NB4 (cell line): Measurements from ENCODE around the gene AVL9.

Experiments
- POLR2A ChIP-seq: IDR thresholded peaks from 2 replicates; pipeline ENCODE4 v1.6.1; 2011; ENCODE audit warnings: mild to moderate bottlenecking; ENCODE audit not compliant: insufficient read length; ENCODE audit errors: extremely low read depth
- TF ChIP-seq, protein P1 (sequence below): IDR thresholded peaks from one replicate; pipeline ENCODE4 v1.5.1; 2012; ENCODE audit warnings: low read depth, low read length
- TF ChIP-seq, protein P2 (sequence below): IDR thresholded peaks from 2 replicates; pipeline ENCODE4 v1.6.1; 2011; ENCODE audit warnings: low read depth, low read length

DNA sequence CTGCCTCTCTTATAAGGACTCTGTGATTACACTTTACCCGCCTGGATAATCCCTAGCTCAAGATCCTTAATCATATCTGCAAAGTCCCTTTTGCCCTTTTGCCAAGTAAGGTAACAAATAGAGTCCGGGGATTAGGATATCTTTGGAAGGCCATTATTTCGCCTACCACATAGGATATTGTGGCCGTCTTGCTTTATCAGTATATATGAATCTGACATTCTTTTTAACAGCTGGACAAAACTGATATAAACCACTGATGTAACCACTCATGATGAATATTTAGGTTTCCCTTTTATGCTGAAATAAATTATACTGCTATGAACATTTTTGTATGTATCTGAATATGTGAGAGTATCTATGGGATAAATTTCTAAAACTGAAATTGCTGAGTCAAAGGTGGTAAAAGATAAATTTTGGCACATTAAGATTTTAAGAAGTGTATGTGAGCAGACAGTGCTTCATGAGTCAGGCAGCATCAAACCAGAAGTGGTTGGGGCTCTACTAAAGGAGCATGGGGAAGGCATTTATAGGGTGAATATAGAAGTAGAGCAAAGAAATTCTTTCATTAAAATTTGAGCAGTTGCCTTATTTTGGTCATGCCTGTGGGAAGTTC is 44.7 kb downstream of the AVL9 start:
- TF ChIP-seq, protein P1, sequence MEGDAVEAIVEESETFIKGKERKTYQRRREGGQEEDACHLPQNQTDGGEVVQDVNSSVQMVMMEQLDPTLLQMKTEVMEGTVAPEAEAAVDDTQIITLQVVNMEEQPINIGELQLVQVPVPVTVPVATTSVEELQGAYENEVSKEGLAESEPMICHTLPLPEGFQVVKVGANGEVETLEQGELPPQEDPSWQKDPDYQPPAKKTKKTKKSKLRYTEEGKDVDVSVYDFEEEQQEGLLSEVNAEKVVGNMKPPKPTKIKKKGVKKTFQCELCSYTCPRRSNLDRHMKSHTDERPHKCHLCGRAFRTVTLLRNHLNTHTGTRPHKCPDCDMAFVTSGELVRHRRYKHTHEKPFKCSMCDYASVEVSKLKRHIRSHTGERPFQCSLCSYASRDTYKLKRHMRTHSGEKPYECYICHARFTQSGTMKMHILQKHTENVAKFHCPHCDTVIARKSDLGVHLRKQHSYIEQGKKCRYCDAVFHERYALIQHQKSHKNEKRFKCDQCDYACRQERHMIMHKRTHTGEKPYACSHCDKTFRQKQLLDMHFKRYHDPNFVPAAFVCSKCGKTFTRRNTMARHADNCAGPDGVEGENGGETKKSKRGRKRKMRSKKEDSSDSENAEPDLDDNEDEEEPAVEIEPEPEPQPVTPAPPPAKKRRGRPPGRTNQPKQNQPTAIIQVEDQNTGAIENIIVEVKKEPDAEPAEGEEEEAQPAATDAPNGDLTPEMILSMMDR: no peak
- TF ChIP-seq, protein P2, sequence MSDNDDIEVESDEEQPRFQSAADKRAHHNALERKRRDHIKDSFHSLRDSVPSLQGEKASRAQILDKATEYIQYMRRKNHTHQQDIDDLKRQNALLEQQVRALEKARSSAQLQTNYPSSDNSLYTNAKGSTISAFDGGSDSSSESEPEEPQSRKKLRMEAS: no peak
- TF ChIP-seq POLR2A: no peak
